HG02970 (cell line): ENCODE data around the gene SSR2.
"Not testable (repeated sequence)": the region's sequence is repeated elsewhere in the genome, so short reads cannot be mapped to it uniquely, and the experiment has no call there.

Experiments used
- ATAC-seq: cut with Tn5 transposase; IDR thresholded peaks from one replicate; pipeline ENCODE4 v1.9.1; 2021; ENCODE audit warnings: mild to moderate bottlenecking, moderate library complexity, moderate number of reproducible peaks; ENCODE audit not compliant: unreplicated experiment, low FRiP score

Gene SSR2

GRCh38 chr1:156050376-156050775 lies 29.6 kb upstream of the SSR2 start:
- no peak for ATAC-seq

GRCh38 chr1:156048663-156049258 lies 28.0 kb upstream of the SSR2 start:
- ATAC-seq, result no peak

- ATAC-seq, result no peak
These were observed 24.3 kb upstream of the SSR2 start for GRCh38 chr1:156045076-156045475.

GRCh38 chr1:156042828-156043227 lies 22.1 kb upstream of the SSR2 start:
- ATAC-seq, result no peak

GRCh38 chr1:156034991-156035390 lies 14.2 kb upstream of the SSR2 start:
- ATAC-seq, result not testable (repeated sequence)

- no peak for ATAC-seq
These were observed 12.3 kb upstream of the SSR2 start for GRCh38 chr1:156033011-156033410.

GRCh38 chr1:156026588-156026987 lies 5.8 kb upstream of the SSR2 start:
- ATAC-seq, result no peak

GRCh38 chr1:156025876-156026275 lies 5.1 kb upstream of the SSR2 start:
- ATAC-seq, result no peak

- ATAC-seq, result no peak
These were observed 4.0 kb upstream of the SSR2 start for GRCh38 chr1:156024801-156025200.

GRCh38 chr1:156021954-156022353 lies 1.2 kb upstream of the SSR2 start:
- no peak for ATAC-seq

- no peak for ATAC-seq
These were observed 310 bp upstream of the SSR2 start for GRCh38 chr1:156021093-156021428.

GRCh38 chr1:156019946-156020292 lies 832 bp downstream of the SSR2 start:
- no peak for ATAC-seq

- ATAC-seq, result no peak
These were observed 5.9 kb downstream of the SSR2 start for GRCh38 chr1:156014829-156015228.

GRCh38 chr1:156012051-156012817 lies 8.5 kb downstream of the SSR2 start:
- peak; percentile 60 for ATAC-seq

GRCh38 chr1:156009404-156009803 lies 11.3 kb downstream of the SSR2 start:
- no peak for ATAC-seq

- ATAC-seq, result no peak
These were observed 13.9 kb downstream of the SSR2 start for GRCh38 chr1:156006666-156007376.

GRCh38 chr1:156004843-156005584 lies 15.7 kb downstream of the SSR2 start:
- no peak for ATAC-seq

GRCh38 chr1:156003923-156004188 lies 16.9 kb downstream of the SSR2 start:
- ATAC-seq, result no peak

- no peak for ATAC-seq
These were observed 18.4 kb downstream of the SSR2 start for GRCh38 chr1:156002188-156002911.

GRCh38 chr1:156001662-156002171 lies 19.0 kb downstream of the SSR2 start:
- no peak for ATAC-seq
